Stimulated activated CD4-positive, alpha-beta T cell treated with anti-CD3 and anti-CD28 coated beads, Interleukin-1b, Interleukin-23, amount 100 ng/mL, for 24 hours (primary cell): ENCODE measurements around the gene STARD9.
A peak's percentile ranks its signal among the peaks of the same experiment; 100 is the strongest.
"Not testable (repeated sequence)": the region's sequence is repeated elsewhere in the genome, so short reads cannot be mapped to it uniquely, and the experiment has no call there.

Experiments
- DNase-seq, 4 experiments: peaks; one replicate each; pipeline ENCODE4 v3.0.0-alpha.2; 2020; ENCODE audit warnings: low read depth in 4 of 4, low spot score in 1 of 4

The STARD9 gene

GRCh38 chr15:42575188-42576039 is at the start of gene STARD9:
Gene STARD9 (plus strand): TSS chr15:42575606. CDS start chr15:42575716, 110 bp downstream.
- peak; percentile 73 to 93 (median 90) for DNase-seq

GRCh38 chr15:42528970-42529369 is 46.4 kb upstream of the STARD9 start:
- no peak for DNase-seq

GRCh38 chr15:42533246-42533645 is 42.2 kb upstream of the STARD9 start:
- no peak for DNase-seq

GRCh38 chr15:42544853-42545629 is 30.4 kb upstream of the STARD9 start:
- DNase-seq = no peak

- DNase-seq = no peak
Observed at GRCh38 chr15:42547918-42548248, 27.5 kb upstream of the STARD9 start.

GRCh38 chr15:42548249-42549031 is 27.0 kb upstream of the STARD9 start, which contains the start of the genes HAUS2 and LRRC57:
Gene HAUS2 (plus strand): TSS chr15:42548838. CDS start chr15:42548873, 35 bp downstream.
Gene LRRC57 (minus strand): TSS chr15:42548793. CDS start chr15:42548434, 359 bp downstream.
- DNase-seq = peak; percentile 82 to 86 (median 84)

- DNase-seq = peak in 1 of 4 experiments; percentile 6
Observed at GRCh38 chr15:42549032-42549491, 26.3 kb upstream of the STARD9 start.

- DNase-seq = no peak
Observed at GRCh38 chr15:42549741-42550392, 25.5 kb upstream of the STARD9 start.

GRCh38 chr15:42553554-42553953 is 21.9 kb upstream of the STARD9 start:
- DNase-seq = no peak

- DNase-seq = not testable (repeated sequence)
Observed at GRCh38 chr15:42556550-42557207, 18.7 kb upstream of the STARD9 start.

GRCh38 chr15:42558739-42559138 is 16.7 kb upstream of the STARD9 start:
- DNase-seq = no peak

GRCh38 chr15:42576040-42576594 is 711 bp downstream of the STARD9 start:
- DNase-seq = no peak

- no peak for DNase-seq
Observed at GRCh38 chr15:42576776-42577175, 1.4 kb downstream of the STARD9 start.

- no peak for DNase-seq
Observed at GRCh38 chr15:42577514-42578031, 2.2 kb downstream of the STARD9 start.

GRCh38 chr15:42578984-42579537 is 3.7 kb downstream of the STARD9 start:
- no peak for DNase-seq

- DNase-seq = peak; percentile 42 to 68 (median 60)
Observed at GRCh38 chr15:42581272-42581730, 5.9 kb downstream of the STARD9 start.

GRCh38 chr15:42582569-42583375 is 7.4 kb downstream of the STARD9 start:
- DNase-seq = no peak
